K562 treated with DMSO at 1 percent for 48 hours (cell line): ENCODE data around the gene SCO1. TPM values are rescaled to one million over a fixed set of nuclear protein-coding genes. Genes with fewer than 3 reads are reported as not detected.

Source experiments
- total RNA-seq: library from RNA; unstranded; fragments of 300-600 nt; gene quantifications from 2 replicates; pipeline ENCODE4 v1.2.3, GENCODE V29; 2022; ENCODE audit warnings: low replicate concordance; ENCODE audit errors: extremely low read depth

Gene SCO1
- total RNA-seq: not detected in 2 replicates

DNA sequence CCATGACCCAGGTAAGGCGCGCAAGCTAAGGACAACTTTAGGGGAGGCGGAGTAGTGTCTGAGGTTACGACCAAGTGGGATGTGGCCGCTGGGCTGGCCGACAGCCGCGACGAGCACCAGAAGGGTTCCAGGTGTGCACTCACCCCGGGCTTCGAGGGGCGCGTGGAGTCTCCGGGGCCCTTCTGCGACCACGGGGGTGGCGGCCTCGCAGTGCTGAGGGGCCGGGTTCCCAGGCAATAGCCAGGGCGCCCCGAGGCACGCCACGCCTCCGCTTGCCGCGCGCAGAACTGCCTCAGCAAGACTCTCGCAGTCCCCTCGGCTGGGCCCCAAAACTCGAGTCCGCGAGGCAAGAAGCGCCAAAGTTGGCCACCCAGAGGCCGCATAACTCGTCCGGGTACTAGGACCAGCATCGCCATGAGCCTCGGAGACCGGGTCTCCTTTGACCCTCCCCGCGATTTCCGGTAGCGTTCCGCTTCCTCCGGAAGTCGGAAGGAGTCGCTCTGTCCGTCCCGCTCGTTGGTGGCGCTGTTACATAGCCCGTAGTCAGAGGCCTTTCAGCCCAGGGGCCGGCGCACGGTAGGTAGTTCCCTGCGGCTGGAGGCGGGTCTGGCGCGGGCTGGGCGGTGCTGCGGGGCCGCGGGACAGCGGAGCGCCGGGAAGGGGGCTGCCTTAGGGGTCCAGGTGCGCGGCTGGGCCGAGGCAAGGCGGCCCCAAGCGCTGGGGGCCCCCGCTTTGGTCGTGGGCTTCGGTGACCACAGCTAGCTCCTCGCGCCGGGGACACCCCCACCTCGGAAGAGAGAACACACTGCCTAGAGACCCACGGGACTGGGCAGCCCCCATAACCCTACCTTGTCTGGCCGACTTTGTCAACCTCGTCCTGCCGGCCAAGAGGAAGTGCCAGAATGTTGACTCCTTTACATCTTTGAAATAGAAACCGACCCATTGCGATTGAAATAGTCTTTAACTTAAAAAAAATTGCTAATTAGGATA, at the start of gene SCO1, which contains the start of gene ADPRM:
TSS of gene SCO1 (minus strand) at position 442 of the 990 bp plus-strand sequence. CDS start at position 416, 26 bp downstream.
TSS of gene ADPRM (plus strand) at position 503 of the 990 bp plus-strand sequence. CDS start 7,333 bp downstream, outside the sequence.

DNA sequence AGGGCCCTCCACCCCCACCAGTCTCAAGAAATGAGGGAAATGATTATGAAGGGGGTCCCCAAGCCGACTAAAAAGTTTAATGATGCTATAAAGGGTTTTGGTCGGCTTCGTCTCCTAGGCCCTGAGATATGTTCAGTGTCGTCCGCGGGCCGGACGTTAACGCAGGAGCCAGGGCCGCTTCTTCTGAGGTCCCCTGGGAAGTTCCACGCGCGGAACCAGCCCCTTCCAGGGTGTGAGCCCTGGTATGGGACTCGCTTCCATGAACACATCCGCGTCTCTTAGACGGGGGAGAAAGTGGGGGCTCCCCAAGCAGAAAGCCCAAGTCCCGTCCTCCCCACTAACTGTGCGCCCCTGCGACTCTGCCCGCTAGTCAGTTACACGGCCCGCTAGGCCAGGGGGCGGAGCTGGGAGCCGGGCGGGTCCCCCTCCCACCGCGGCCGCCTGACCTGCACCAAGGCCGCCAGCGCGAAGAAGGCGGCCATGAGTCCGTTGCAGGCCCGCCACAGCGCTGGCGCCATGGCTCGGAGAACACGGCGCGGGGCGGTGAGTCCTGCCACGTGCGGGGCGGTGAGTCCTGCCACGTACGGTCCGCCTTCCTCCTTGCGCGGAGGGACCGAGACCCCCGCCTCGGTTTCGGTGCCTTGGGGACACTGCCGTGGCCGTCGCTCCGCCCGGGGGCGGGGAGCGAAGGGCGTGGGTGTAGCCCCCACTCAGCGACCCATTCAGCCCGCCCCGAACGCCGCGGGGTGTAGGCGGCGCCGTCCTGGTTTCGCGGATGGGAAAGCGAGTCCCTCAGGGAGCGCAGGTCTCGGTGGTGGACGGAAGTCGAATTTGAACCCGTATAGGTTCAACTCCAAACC, 32.2 kb upstream of the SCO1 start, which contains the start of gene TMEM220:
TSS of gene TMEM220 (minus strand) at position 690 of the 860 bp plus-strand sequence. CDS start at position 518, 172 bp downstream.

DNA sequence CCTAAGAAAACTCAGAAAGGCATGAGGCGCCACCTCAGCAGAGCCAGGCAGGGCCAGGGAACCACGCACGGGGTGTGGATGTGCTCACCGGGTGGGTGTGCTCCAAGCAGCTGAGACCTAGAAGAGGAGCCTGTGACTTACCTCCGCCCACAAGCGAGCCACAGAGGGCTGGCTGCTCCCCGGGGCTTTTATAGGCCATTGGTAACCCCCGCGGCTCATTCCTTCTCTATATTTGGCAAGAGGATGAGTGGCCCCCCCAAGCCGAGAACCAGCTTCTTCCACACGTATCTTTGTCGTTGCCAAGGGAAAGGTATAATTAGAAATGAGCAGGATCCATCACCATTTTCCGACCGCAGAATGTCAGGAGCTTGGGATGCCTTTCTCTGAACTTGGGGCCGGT, 40.2 kb downstream of the SCO1 start, which contains the start of gene MYH3:
TSS of gene MYH3 (minus strand) at position 162 of the 400 bp plus-strand sequence. CDS start 2,245 bp downstream, outside the sequence.

Other genes with a start within 250 kb of the SCO1 start
- not detected in 2 replicates for gene MYH4, start 228.0 kb downstream of the SCO1 start, total RNA-seq
- not detected in 2 replicates for gene MYH1, start 179.0 kb downstream of the SCO1 start, total RNA-seq
- gene MYH2, start 147.9 kb downstream of the SCO1 start, total RNA-seq: not detected in 2 replicates
- not detected in 2 replicates for gene MYH3, start 40.2 kb downstream of the SCO1 start, total RNA-seq
- gene ADPRM, start 61 bp upstream of the SCO1 start, total RNA-seq: not detected in 2 replicates
- gene TMEM220, start 32.5 kb upstream of the SCO1 start, total RNA-seq: not detected in 2 replicates
- gene TMEM238L, start 106.6 kb upstream of the SCO1 start, total RNA-seq: not detected in 2 replicates
- not detected in 2 replicates for gene PIRT, start 140.6 kb upstream of the SCO1 start, total RNA-seq